Endothelial cell of umbilical vein (primary cell): ENCODE measurements around the gene MRPL27. TPM values are rescaled to one million over a fixed set of nuclear protein-coding genes. Genes with fewer than 3 reads are reported as not detected.

Experiments used
- BruUV-seq: library from RNA; stranded (reverse); fragments of 400-500 nt; replicated peaks from 2 replicates; lab custom pipeline; 2021; lab: Mats Ljungman, UMichigan
- CTCF ChIA-PET: fragments of 300-600, 350-600 bp; sonication (Branson Sonifier 250); formaldehyde crosslinking; loops from one replicate; lab custom pipeline; 2021; ENCODE audit warnings: antibody characterized with exemption, inconsistent platforms; lab: Charles Lee
- POLR2A ChIA-PET: fragments of 300-600, 350-600 bp; sonication (Branson Sonifier 250); formaldehyde crosslinking; loops from one replicate; lab custom pipeline; 2021; ENCODE audit warnings: antibody characterized with exemption, inconsistent platforms; lab: Charles Lee
- DNase-seq: peaks from one replicate; pipeline ENCODE4 v3.0.0-alpha.2; 2011; ENCODE audit warnings: low read depth, low spot score
- FAIRE-seq: peaks from 2 replicates; lab custom pipeline; 2011; peaks lifted over from hg19 to GRCh38; lab: Jason Lieb, UNC
- H2AFZ ChIP-seq: 2 replicates; pipeline ENCODE4 v1.6.0; 2012; ENCODE audit warnings: low read depth, low read length, control low read depth, inconsistent platforms
- H3K27ac ChIP-seq: 2 replicates; pipeline ENCODE4 v1.5.1; 2011; ENCODE audit warnings: low read depth, mild to moderate bottlenecking, control low read depth, low read length, moderate library complexity; ENCODE audit not compliant: insufficient read depth
- H3K27me3 ChIP-seq, 2 experiments: 2 replicates each; pipeline versions ENCODE4 v1.6.0 to v1.6.1; 2011; ENCODE audit warnings: low read length in 2 of 2, mixed read lengths in 1 of 2; ENCODE audit not compliant: control insufficient read depth in 2 of 2, insufficient read depth in 2 of 2
- H3K36me3 ChIP-seq, 2 experiments: 2 replicates in 1 of 2; 3 replicates in 1 of 2; pipeline ENCODE4 v1.5.1; 2011; ENCODE audit warnings: low read length in 2 of 2, mild to moderate bottlenecking in 1 of 2, moderate library complexity in 1 of 2; ENCODE audit not compliant: control insufficient read depth in 2 of 2, insufficient read depth in 2 of 2; ENCODE audit errors: extremely low read depth in 1 of 2
- H3K4me1 ChIP-seq: 3 replicates; pipeline ENCODE4 v1.5.1; 2011; ENCODE audit warnings: mild to moderate bottlenecking, low read length; ENCODE audit not compliant: control insufficient read depth, insufficient read depth; ENCODE audit errors: extremely low read depth
- H3K4me2 ChIP-seq: 2 replicates; pipeline ENCODE4 v1.6.1; 2011; ENCODE audit warnings: low read length, control low read depth, mixed read lengths; ENCODE audit not compliant: insufficient read depth
- H3K4me3 ChIP-seq, 3 experiments: fragments of 200-600 bp in 1 of 3; sonication (generic), shearing (Covaris generic) in 1 of 3; replicated peaks in 1 of 3; 2 replicates each; pipeline ENCODE4 v1.5.1; 2011 to 2016; ENCODE audit warnings: control low read depth in 3 of 3, low read length in 3 of 3, mild to moderate bottlenecking in 2 of 3, inconsistent platforms in 1 of 3, low read depth in 1 of 3, moderate library complexity in 1 of 3; ENCODE audit not compliant: insufficient read depth in 1 of 3
- H3K79me2 ChIP-seq: 2 replicates; pipeline ENCODE4 v1.6.0; 2012; ENCODE audit warnings: low read length, inconsistent platforms; ENCODE audit not compliant: control insufficient read depth, insufficient read depth
- H3K9ac ChIP-seq: replicated peaks from 2 replicates; pipeline ENCODE3; 2011; ENCODE audit warnings: low read length, control low read depth; ENCODE audit not compliant: insufficient read depth; ENCODE audit errors: extremely low read depth
- H3K9me1 ChIP-seq: replicated peaks from 3 replicates; pipeline ENCODE4 v1.6.0; 2011; ENCODE audit warnings: mild to moderate bottlenecking, low read length; ENCODE audit not compliant: control insufficient read depth, insufficient read depth; ENCODE audit errors: extremely low read depth
- H3K9me3 ChIP-seq: replicated peaks from 2 replicates; pipeline ENCODE4 v1.5.1; 2012; ENCODE audit warnings: low read length, inconsistent platforms; ENCODE audit not compliant: control insufficient read depth, insufficient read depth
- H4K20me1 ChIP-seq: replicated peaks from 2 replicates; pipeline ENCODE3; 2011; ENCODE audit warnings: mild to moderate bottlenecking, low read length; ENCODE audit not compliant: control insufficient read depth, insufficient read depth; ENCODE audit errors: extremely low read depth
- EZH2 ChIP-seq: IDR thresholded peaks from 2 replicates; pipeline ENCODE4 v1.6.1; 2012; ENCODE audit warnings: borderline replicate concordance, low read depth, mild to moderate bottlenecking, moderate library complexity, low read length, inconsistent platforms; ENCODE audit not compliant: severe bottlenecking
- FOS ChIP-seq: IDR thresholded peaks from 2 replicates; pipeline ENCODE4 v1.6.1; 2011; ENCODE audit warnings: mild to moderate bottlenecking, low read length, moderate library complexity, borderline replicate concordance; ENCODE audit not compliant: insufficient read depth
- GATA2 ChIP-seq: IDR thresholded peaks from 2 replicates; pipeline ENCODE4 v1.7.0; 2011; ENCODE audit warnings: low read depth, mild to moderate bottlenecking, moderate library complexity, mixed read lengths, low read length; ENCODE audit not compliant: insufficient read length, insufficient read depth
- JUN ChIP-seq: IDR thresholded peaks from 2 replicates; pipeline ENCODE4 v1.6.1; 2011; ENCODE audit warnings: borderline replicate concordance, low read depth; ENCODE audit not compliant: insufficient read length, insufficient read depth
- MYC ChIP-seq: IDR thresholded peaks from one replicate; pipeline ENCODE4 v1.6.1; 2011; ENCODE audit warnings: mild to moderate bottlenecking, low read depth, low read length
- POLR2A ChIP-seq: IDR thresholded peaks from 2 replicates; pipeline ENCODE4 v1.6.1; 2012; ENCODE audit warnings: low read depth, mild to moderate bottlenecking, control low read depth, low read length
- POLR2AphosphoS5 ChIP-seq: IDR thresholded peaks from 2 replicates; pipeline ENCODE4 v1.6.1; 2012; ENCODE audit warnings: low read depth, mild to moderate bottlenecking, control low read depth, low read length, moderate library complexity; ENCODE audit not compliant: insufficient read depth
- dilution Hi-C: fragments of 300-500 bp; cut with MboI; formaldehyde crosslinking; loops from one replicate; pipeline ENCODE4 v1.15.0; 2019; ENCODE audit warnings: low sequenced_read_pairs; ENCODE audit not compliant: extremely low pct_ligation_motif_present
- intact Hi-C: fragments of 100-400 bp; cut with micrococcal nuclease; formaldehyde crosslinking; loops from one replicate; pipeline ENCODE4 v1.10.0; 2022
- polyA plus RNA-seq, 4 experiments: library from polyadenylated mRNA; depleted of rRNA in 3 of 4; stranded (reverse) in 3 of 4; unstranded in 1 of 4; fragments of >200 nt; gene quantifications; 2 replicates each; pipeline versions ENCODE4 v1.2.1 to v1.2.3, GENCODE V29; 2011 to 2012; ENCODE audit warnings: missing spikeins in 1 of 4
- total RNA-seq: library from RNA; stranded (reverse); gene quantifications from 2 replicates; pipeline ENCODE4 v1.2.3, GENCODE V29; 2021
- TF ChIP-seq, protein P1 (sequence below), 2 donors: IDR thresholded peaks; 1 replicate in 1 of 2; 2 replicates in 1 of 2; pipeline ENCODE4 v1.5.1; 2011; ENCODE audit warnings: low read length in 2 of 2, mild to moderate bottlenecking in 2 of 2, moderate library complexity in 2 of 2, control low read depth in 1 of 2, inconsistent platforms in 1 of 2, low read depth in 1 of 2; ENCODE audit not compliant: insufficient read depth in 1 of 2; ENCODE audit errors: extremely low read depth in 1 of 2
- TF ChIP-seq, protein P2 (sequence below): IDR thresholded peaks from 2 replicates; pipeline ENCODE4 v1.6.1; 2011; ENCODE audit not compliant: insufficient read depth, insufficient read length

The MRPL27 gene
- total and polyA plus RNA-seq, 2 donors (not counting 3 experiments of a cell fraction or from before 2014, with no cell fraction given): 76.2 to 158 TPM

DNA sequence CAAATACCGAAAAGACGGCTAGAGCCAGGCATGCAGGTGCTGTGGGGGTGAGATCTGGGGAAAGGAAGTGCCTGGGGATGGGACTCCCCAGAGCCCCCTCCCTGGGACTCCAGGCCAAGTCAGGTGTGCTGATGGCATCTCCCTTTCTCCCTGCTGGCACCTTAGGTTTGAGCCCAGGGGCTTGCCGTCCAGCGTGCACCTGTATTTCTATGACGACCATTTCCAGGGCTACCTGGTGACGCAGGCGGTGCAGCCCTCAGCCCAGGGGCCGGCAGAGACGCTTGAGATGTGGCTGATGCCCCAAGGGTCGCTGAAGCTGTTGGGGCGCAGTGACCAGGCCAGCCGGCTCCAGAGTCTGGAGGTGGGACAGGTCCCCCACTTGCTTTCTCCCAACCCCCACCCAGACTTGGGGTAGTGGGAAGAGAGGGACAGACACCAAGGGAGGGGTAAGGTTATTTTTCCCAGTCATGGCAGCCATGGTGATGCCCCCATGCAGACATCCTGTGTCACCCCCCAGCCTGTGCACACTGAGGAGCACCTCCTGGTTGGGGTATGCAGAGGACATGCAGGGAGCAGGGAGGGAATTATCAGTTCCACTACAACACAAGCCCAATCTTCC lies 16.0 kb downstream of the MRPL27 start:
- FAIRE-seq (no peak), DNase-seq (no peak)
- no peak for TF ChIP-seq JUN
- no peak for TF ChIP-seq EZH2
- TF ChIP-seq POLR2AphosphoS5: no peak
- TF ChIP-seq GATA2: no peak
- TF ChIP-seq, protein P1, sequence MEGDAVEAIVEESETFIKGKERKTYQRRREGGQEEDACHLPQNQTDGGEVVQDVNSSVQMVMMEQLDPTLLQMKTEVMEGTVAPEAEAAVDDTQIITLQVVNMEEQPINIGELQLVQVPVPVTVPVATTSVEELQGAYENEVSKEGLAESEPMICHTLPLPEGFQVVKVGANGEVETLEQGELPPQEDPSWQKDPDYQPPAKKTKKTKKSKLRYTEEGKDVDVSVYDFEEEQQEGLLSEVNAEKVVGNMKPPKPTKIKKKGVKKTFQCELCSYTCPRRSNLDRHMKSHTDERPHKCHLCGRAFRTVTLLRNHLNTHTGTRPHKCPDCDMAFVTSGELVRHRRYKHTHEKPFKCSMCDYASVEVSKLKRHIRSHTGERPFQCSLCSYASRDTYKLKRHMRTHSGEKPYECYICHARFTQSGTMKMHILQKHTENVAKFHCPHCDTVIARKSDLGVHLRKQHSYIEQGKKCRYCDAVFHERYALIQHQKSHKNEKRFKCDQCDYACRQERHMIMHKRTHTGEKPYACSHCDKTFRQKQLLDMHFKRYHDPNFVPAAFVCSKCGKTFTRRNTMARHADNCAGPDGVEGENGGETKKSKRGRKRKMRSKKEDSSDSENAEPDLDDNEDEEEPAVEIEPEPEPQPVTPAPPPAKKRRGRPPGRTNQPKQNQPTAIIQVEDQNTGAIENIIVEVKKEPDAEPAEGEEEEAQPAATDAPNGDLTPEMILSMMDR (IDR thresholded peaks at IDR 0.05; ENCODE audit: extremely low read depth in 1 of 2, insufficient read depth in 1 of 2, low read depth in 1 of 2, low read length in 2 of 2): no peak
- no peak for TF ChIP-seq FOS
- TF ChIP-seq, protein P2, sequence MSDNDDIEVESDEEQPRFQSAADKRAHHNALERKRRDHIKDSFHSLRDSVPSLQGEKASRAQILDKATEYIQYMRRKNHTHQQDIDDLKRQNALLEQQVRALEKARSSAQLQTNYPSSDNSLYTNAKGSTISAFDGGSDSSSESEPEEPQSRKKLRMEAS: no peak
- TF ChIP-seq POLR2A: no peak
- no peak for TF ChIP-seq MYC
- Histone ChIP-seq H3K9me1 (no peaks in the 10 kb centered on the region), H3K4me3 (no peak overlapping the region), H3K9ac (no peak overlapping the region), H3K27ac (no peak overlapping the region), H3K79me2 (no peaks in the 10 kb centered on the region), H3K9me3 (no peaks in the 10 kb centered on the region), H4K20me1 (no peaks in the 10 kb centered on the region), H2AFZ (no peak overlapping the region), H3K4me1 (no peaks in the 10 kb centered on the region), H3K36me3 (peaks cover 3 to 39% of the 10 kb centered on the region in 2 experiments), H3K27me3 (no peaks in the 10 kb centered on the region), H3K4me2 (no peak overlapping the region)
- ChIA-PET POLR2A (no interaction called here), CTCF (no interaction called here)
- dilution Hi-C loops: no loop called here
- intact Hi-C loops: no loop called here
- BruUV-seq: no TSS peak
